ENCODE results near the gene ASPHD2.

Gene ASPHD2

GRCh38 chr22:26385164-26385563 is 43.9 kb upstream of the ASPHD2 start:
- H3K4me3 Mint-ChIP-seq, result peak overlapping the region; percentile 24
- DNase-seq, result no peak
- TF ChIP-seq CTCF (IDR thresholded peaks at IDR 0.05), result no peak
- no peaks in the 10 kb centered on the region for H3K27me3 Mint-ChIP-seq (ENCODE audit: low read depth, poor library complexity)
- H3K9me3 Mint-ChIP-seq, result no peaks in the 10 kb centered on the region
- no peaks in the 10 kb centered on the region for H3K36me3 Mint-ChIP-seq (ENCODE audit: low read depth)
- peak overlapping the region; percentile 59 for H3K27ac Mint-ChIP-seq
- H3K4me1 Mint-ChIP-seq, result peaks cover 31% of the 10 kb centered on the region

- Mint-ChIP-seq H3K4me1 (peaks cover 34% of the 10 kb centered on the region), H3K36me3 (ENCODE audit: low read depth) (no peaks in the 10 kb centered on the region), H3K4me3 (no peak overlapping the region), H3K27me3 (ENCODE audit: low read depth, poor library complexity) (no peaks in the 10 kb centered on the region), H3K27ac (no peak overlapping the region), H3K9me3 (no peaks in the 10 kb centered on the region)
- TF ChIP-seq CTCF (IDR thresholded peaks at IDR 0.05), result no peak
- DNase-seq, result no peak
Observed at GRCh38 chr22:26389125-26389524, 39.9 kb upstream of the ASPHD2 start.

GRCh38 chr22:26391091-26391490 is 38.0 kb upstream of the ASPHD2 start:
- no peak for TF ChIP-seq CTCF (IDR thresholded peaks at IDR 0.05)
- H3K27me3 Mint-ChIP-seq (ENCODE audit: low read depth, poor library complexity), result peaks cover 9% of the 10 kb centered on the region
- H3K4me3 Mint-ChIP-seq, result no peak overlapping the region
- no peaks in the 10 kb centered on the region for H3K36me3 Mint-ChIP-seq (ENCODE audit: low read depth)
- no peak overlapping the region for H3K27ac Mint-ChIP-seq
- peaks cover 26% of the 10 kb centered on the region for H3K4me1 Mint-ChIP-seq
- DNase-seq, result no peak
- no peaks in the 10 kb centered on the region for H3K9me3 Mint-ChIP-seq

GRCh38 chr22:26391623-26392022 is 37.4 kb upstream of the ASPHD2 start:
- Mint-ChIP-seq H3K9me3 (no peaks in the 10 kb centered on the region), H3K27me3 (ENCODE audit: low read depth, poor library complexity) (peaks cover 15% of the 10 kb centered on the region), H3K4me3 (no peak overlapping the region), H3K36me3 (ENCODE audit: low read depth) (no peaks in the 10 kb centered on the region), H3K27ac (no peak overlapping the region), H3K4me1 (peaks cover 26% of the 10 kb centered on the region)
- no peak for TF ChIP-seq CTCF (IDR thresholded peaks at IDR 0.05)
- no peak for DNase-seq

- no peak for TF ChIP-seq CTCF (IDR thresholded peaks at IDR 0.05)
- Mint-ChIP-seq H3K9me3 (no peaks in the 10 kb centered on the region), H3K27me3 (ENCODE audit: low read depth, poor library complexity) (peaks cover 26% of the 10 kb centered on the region), H3K4me1 (peaks cover 26% of the 10 kb centered on the region), H3K36me3 (ENCODE audit: low read depth) (no peaks in the 10 kb centered on the region), H3K27ac (no peak overlapping the region), H3K4me3 (no peak overlapping the region)
- DNase-seq, result no peak
Observed at GRCh38 chr22:26393929-26394328, 35.1 kb upstream of the ASPHD2 start.

GRCh38 chr22:26394777-26395176 is 34.3 kb upstream of the ASPHD2 start:
- DNase-seq, result no peak
- H3K9me3 Mint-ChIP-seq, result no peaks in the 10 kb centered on the region
- peaks cover 26% of the 10 kb centered on the region for H3K27me3 Mint-ChIP-seq (ENCODE audit: low read depth, poor library complexity)
- peak overlapping the region; percentile 26 for H3K27ac Mint-ChIP-seq
- no peak for TF ChIP-seq CTCF (IDR thresholded peaks at IDR 0.05)
- no peak overlapping the region for H3K4me3 Mint-ChIP-seq
- no peaks in the 10 kb centered on the region for H3K36me3 Mint-ChIP-seq (ENCODE audit: low read depth)
- peaks cover 26% of the 10 kb centered on the region for H3K4me1 Mint-ChIP-seq
